HFF-Myc (cell line): ENCODE results near the gene SFR1.

Source experiments
- DNase-seq: peaks from one replicate; pipeline ENCODE4 v3.0.0-alpha.2; 2011; ENCODE audit warnings: low read depth; ENCODE audit errors: extremely low read depth
- H3K4me3 ChIP-seq: replicated peaks from 2 replicates; pipeline ENCODE4 v1.5.1; 2011; ENCODE audit warnings: low read depth, mild to moderate bottlenecking, control low read depth, low read length
- TF ChIP-seq, protein P1 (sequence below): IDR thresholded peaks from 2 replicates; pipeline ENCODE4 v1.5.1; 2012; ENCODE audit warnings: mild to moderate bottlenecking, low read depth, low read length, control low read depth; ENCODE audit errors: missing control alignments

Gene SFR1

DNA sequence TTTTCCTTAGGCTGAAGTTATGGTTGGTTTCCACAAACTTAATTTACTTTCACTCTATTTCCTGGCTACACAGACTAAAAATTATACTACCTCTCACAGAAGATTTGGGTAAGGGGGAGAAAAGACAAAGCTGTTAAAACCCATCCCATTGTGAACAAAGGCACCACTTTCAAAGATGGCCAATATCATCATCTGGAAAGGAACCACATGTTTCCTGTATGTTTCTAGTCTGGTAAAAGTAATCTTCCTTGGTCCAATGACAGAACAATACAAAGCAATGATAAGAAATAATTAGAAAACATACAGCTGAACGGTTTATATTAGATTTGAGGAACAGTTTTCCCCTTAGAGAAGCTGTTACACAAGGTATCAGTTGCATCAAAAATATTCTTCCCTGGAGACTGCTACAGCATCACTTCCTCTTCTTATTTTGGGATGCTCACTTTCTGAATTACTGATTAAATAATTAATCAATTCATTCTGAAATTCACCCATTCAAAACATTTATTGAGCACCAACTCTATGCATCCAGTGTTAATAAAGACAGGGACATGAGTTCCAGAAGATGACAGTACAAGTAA is 8.5 kb upstream of the SFR1 start:
- TF ChIP-seq, protein P1, sequence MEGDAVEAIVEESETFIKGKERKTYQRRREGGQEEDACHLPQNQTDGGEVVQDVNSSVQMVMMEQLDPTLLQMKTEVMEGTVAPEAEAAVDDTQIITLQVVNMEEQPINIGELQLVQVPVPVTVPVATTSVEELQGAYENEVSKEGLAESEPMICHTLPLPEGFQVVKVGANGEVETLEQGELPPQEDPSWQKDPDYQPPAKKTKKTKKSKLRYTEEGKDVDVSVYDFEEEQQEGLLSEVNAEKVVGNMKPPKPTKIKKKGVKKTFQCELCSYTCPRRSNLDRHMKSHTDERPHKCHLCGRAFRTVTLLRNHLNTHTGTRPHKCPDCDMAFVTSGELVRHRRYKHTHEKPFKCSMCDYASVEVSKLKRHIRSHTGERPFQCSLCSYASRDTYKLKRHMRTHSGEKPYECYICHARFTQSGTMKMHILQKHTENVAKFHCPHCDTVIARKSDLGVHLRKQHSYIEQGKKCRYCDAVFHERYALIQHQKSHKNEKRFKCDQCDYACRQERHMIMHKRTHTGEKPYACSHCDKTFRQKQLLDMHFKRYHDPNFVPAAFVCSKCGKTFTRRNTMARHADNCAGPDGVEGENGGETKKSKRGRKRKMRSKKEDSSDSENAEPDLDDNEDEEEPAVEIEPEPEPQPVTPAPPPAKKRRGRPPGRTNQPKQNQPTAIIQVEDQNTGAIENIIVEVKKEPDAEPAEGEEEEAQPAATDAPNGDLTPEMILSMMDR: no peak
- DNase-seq: no peak
- no peak overlapping the region for H3K4me3 ChIP-seq

DNA sequence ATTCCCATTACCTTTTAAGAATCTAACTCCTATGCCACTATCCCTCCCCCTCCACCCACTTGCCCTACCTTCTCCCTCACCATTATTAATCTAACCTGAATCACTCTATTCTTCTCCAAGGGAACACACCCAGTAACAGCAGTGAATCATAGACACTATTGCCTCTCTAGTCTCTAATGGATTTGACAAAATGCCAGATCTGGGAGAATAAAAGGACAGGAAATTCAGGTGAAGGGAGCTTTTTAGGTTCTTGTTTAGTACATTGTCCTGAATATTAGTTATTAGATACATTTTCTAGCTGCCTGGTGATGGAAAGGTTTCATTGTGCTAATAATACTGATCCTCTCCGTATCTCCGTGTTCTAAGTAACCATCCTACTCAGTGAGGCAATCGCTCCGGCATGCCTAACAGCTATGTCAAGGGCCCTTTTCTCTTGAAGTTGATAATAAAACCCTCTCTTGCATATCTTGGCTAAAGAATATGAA is 4.1 kb upstream of the SFR1 start:
- H3K4me3 ChIP-seq: no peak overlapping the region
- TF ChIP-seq, protein P1: no peak
- no peak for DNase-seq

DNA sequence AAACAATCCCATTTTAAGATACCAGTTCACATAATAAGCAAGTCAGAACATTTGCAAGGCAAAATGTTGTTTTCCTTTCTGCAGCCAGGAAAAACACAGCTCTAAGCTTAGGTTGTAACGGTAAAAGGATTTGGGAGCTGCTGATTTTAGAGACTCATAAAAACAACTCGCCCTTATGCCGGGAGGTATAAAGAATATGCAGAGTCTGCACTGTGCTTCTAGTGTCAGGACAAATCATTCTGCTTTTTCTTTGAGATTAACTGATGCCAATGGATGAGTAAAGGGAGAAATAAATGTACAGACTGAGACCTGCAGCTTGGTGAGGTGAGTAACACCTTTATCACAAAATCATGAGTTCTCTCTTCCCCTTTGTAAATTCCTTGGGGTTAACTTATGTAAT is 2.0 kb upstream of the SFR1 start:
- no peak overlapping the region for H3K4me3 ChIP-seq

DNA sequence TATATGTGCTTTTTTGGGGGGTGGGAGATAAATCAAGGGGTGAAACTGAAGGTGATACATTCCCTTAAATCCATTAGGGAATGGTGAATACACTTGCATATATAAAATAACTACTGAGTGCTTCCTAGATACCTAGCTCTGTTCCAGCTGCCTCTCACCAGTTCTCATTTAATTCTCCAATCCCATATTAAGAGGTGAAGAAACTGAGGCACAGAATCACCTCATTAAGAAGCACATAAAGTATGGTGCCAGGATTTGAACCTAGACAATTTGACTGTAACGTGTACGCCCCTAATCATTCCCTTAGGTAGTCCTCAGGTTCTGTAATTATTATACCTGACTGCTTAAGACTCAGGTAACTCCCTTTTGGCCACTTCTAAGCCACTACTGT is 1.5 kb upstream of the SFR1 start:
- DNase-seq: no peak
- TF ChIP-seq, protein P1: no peak
- peak overlapping the region; percentile 60 for H3K4me3 ChIP-seq

More for the DNA sequence above, 2.0 kb upstream of the SFR1 start:
- DNase-seq: no peak
- TF ChIP-seq, protein P1: no peak

DNA sequence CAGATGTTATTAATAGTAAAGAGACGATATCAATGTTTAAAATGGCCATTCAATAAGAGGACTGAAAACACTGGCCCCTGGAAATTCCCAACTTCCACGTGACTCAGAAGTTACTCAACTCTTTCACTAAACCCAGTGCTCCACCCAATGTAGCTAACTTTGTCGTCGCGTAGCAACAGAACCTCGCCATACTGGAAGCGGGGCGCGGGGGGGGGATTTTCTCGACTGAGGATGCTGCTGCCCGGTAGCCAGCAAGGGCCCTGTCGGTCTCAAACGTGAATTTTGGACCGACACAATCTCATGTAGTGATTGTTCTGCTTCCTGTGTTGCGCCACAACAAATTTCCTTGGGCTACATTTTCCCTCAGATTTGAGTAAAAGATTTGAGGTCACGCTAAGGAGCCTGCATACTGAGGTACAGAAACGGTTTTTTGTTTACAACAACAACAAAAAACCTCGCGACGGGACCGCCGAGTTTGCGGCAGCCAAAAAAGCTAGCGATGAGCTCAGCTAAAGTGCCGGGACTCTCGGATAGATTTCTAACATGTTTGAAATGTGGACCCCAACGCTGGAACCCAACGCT is 977 bp upstream of the SFR1 start:
- peak overlapping the region; percentile 60 for H3K4me3 ChIP-seq
- DNase-seq: peak; percentile 91
- TF ChIP-seq, protein P1: no peak

DNA sequence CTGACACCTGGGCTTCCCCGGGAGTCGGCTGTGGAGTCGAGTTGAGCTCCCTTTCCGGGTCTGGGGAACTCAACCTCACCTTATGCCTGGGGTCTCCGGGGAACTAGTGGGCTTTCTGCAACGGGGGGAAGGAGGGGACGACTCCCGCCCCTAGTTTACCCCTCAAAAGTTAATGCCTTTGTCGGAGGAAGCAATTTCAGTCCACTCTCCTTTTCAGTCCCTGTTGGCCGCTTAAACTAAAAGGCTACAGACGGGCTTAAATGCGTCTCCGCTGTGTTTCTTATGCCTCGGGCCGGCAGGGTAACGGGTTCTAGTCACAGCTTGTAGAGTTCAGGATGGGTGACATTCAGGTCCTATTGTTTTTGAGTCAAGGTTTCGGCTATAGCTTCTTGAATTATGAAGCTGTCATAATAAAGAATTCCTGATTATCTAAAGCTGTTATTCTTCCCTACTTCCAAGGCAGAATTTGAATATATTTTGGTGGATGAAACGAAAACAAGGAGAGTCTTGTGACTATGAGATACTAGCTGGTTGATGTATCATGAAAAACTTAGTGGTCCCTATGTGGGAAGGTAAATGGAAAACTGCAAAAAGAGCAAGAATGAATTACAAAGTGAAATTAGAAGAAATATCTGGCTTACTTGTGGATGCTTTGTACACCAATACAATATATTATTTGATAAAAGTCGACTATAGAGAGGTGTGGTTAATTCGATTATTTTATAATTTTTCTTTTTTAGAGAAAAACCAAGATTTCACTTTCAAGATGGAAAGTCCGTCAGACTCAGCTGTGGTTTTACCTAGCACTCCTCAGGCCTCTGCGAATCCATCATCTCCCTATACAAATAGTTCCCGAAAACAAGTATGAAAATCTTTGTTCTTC is 495 bp downstream of the SFR1 start:
- TF ChIP-seq, protein P1: no peak
- no peak for DNase-seq
- peak overlapping the region; percentile 82 for H3K4me3 ChIP-seq
